Common myeloid progenitor, CD34-positive (primary cell): ENCODE data around the gene ETV4.

Experiments used
- CTCF ChIA-PET: fragments of 350-600 bp; sonication (Branson Sonifier 250); formaldehyde crosslinking; loops from one replicate; lab custom pipeline; 2021; ENCODE audit warnings: antibody characterized with exemption; lab: Charles Lee
- POLR2A ChIA-PET: fragments of 350-600 bp; sonication (Branson Sonifier 250); formaldehyde crosslinking; loops from one replicate; lab custom pipeline; 2021; ENCODE audit warnings: antibody characterized with exemption; lab: Charles Lee
- DNase-seq, 3 donors: peaks; one replicate each; pipeline versions ENCODE4 v3.0.0 to v3.0.0-alpha.2; 2013
- H3K27ac ChIP-seq, 2 experiments: 1 replicate in 1 of 2; 2 replicates in 1 of 2; pipeline ENCODE4 v1.7.0; 2013; ENCODE audit warnings: inconsistent platforms in 2 of 2, low read length in 2 of 2, mild to moderate bottlenecking in 2 of 2, low read depth in 1 of 2, moderate library complexity in 1 of 2; ENCODE audit not compliant: severe bottlenecking in 2 of 2, insufficient read depth in 1 of 2, poor library complexity in 1 of 2
- H3K27me3 ChIP-seq, 5 experiments: replicated peaks in 2 of 5; 1 replicate in 3 of 5; 2 replicates in 2 of 5; pipeline versions ENCODE4 v1.6.1 to v1.7.0; 2013; ENCODE audit warnings: low read length in 4 of 5, mild to moderate bottlenecking in 2 of 5, moderate library complexity in 2 of 5, inconsistent platforms in 1 of 5; ENCODE audit not compliant: insufficient read depth in 5 of 5, control insufficient read depth in 4 of 5
- H3K36me3 ChIP-seq, 4 experiments: 1 replicate in 2 of 4; 2 replicates in 2 of 4; pipeline versions ENCODE4 v1.6.1 to v1.7.0; 2013; ENCODE audit warnings: low read length in 3 of 4, control low read depth in 1 of 4, mild to moderate bottlenecking in 1 of 4; ENCODE audit not compliant: control insufficient read depth in 4 of 4, insufficient read depth in 4 of 4
- H3K4me1 ChIP-seq, 4 experiments: 1 replicate in 3 of 4; 2 replicates in 1 of 4; pipeline versions ENCODE4 v1.6.1 to v1.7.1; 2013; ENCODE audit warnings: low read length in 3 of 4, mild to moderate bottlenecking in 3 of 4, control low read depth in 1 of 4, inconsistent platforms in 1 of 4, moderate library complexity in 1 of 4; ENCODE audit not compliant: control insufficient read depth in 4 of 4, insufficient read depth in 4 of 4; ENCODE audit errors: control extremely low read depth in 1 of 4
- H3K4me3 ChIP-seq, 7 experiments: 1 replicate in 4 of 7; 2 replicates in 3 of 7; pipeline versions ENCODE4 v1.5.1 to v1.7.0; 2013; ENCODE audit warnings: mild to moderate bottlenecking in 7 of 7, low read length in 6 of 7, moderate library complexity in 6 of 7, inconsistent platforms in 2 of 7, low read depth in 2 of 7, control low read depth in 1 of 7; ENCODE audit not compliant: insufficient read depth in 4 of 7, control insufficient read depth in 1 of 7; ENCODE audit errors: extremely low read depth in 1 of 7
- H3K9me3 ChIP-seq, 5 experiments: 1 replicate in 4 of 5; 2 replicates in 1 of 5; pipeline versions ENCODE4 v1.6.1 to v1.7.1; 2013; ENCODE audit warnings: low read length in 4 of 5, mild to moderate bottlenecking in 2 of 5, inconsistent platforms in 1 of 5, low read depth in 1 of 5, moderate library complexity in 1 of 5; ENCODE audit not compliant: control insufficient read depth in 4 of 5, insufficient read depth in 2 of 5; ENCODE audit errors: control extremely low read depth in 1 of 5
- WGBS: methylation state at CpG from one replicate; pipeline ENCODE4 v1.1.5; 2013; ENCODE audit not compliant: insufficient coverage; 5-methylcytosine and 5-hydroxymethylcytosine counted together

The ETV4 gene

GRCh38 chr17:43587647-43588046 is 41.5 kb upstream of the ETV4 start:
- 95% methylated on average over 3 of the region's 5 CpGs for WGBS
- no peaks in the 10 kb centered on the region for H3K4me1 ChIP-seq
- H3K27me3 ChIP-seq: peaks cover 0 to 2% (median 0%) of the 10 kb centered on the region in 5 experiments
- CTCF ChIA-PET: no interaction called here
- H3K9me3 ChIP-seq: peaks cover 0 to 3% (median 2%) of the 10 kb centered on the region in 5 experiments
- H3K36me3 ChIP-seq: no peaks in the 10 kb centered on the region
- POLR2A ChIA-PET: no interaction called here
- peak overlapping the region in 1 of 7 experiments; percentile 19 for H3K4me3 ChIP-seq
- no peak overlapping the region for H3K27ac ChIP-seq
- DNase-seq: no peak

GRCh38 chr17:43584666-43585102 is 38.5 kb upstream of the ETV4 start:
- Histone ChIP-seq H3K4me3 (no peak overlapping the region), H3K27me3 (peaks cover 0 to 7% (median 0%) of the 10 kb centered on the region in 5 experiments), H3K9me3 (peaks cover 0 to 3% (median 2%) of the 10 kb centered on the region in 5 experiments), H3K27ac (no peak overlapping the region), H3K4me1 (no peaks in the 10 kb centered on the region), H3K36me3 (no peaks in the 10 kb centered on the region)
- ChIA-PET CTCF (no interaction called here), POLR2A (no interaction called here)
- WGBS: 100% methylated on average over 1 of the region's 6 CpGs
- peak in 1 of 3 donors; percentile 21 for DNase-seq

GRCh38 chr17:43583332-43583731 is 37.2 kb upstream of the ETV4 start:
- no peaks in the 10 kb centered on the region for H3K36me3 ChIP-seq
- H3K27ac ChIP-seq: no peak overlapping the region
- peaks cover 0 to 13% (median 7%) of the 10 kb centered on the region in 4 experiments for H3K4me1 ChIP-seq
- CTCF ChIA-PET: no interaction called here
- DNase-seq: no peak
- POLR2A ChIA-PET: no interaction called here
- H3K4me3 ChIP-seq: no peak overlapping the region
- 94% methylated on average over 6 of the region's 7 CpGs for WGBS
- H3K9me3 ChIP-seq: peaks cover 0 to 3% (median 2%) of the 10 kb centered on the region in 5 experiments
- peaks cover 0 to 7% (median 0%) of the 10 kb centered on the region in 5 experiments for H3K27me3 ChIP-seq

GRCh38 chr17:43581613-43582012 is 35.5 kb upstream of the ETV4 start:
- POLR2A ChIA-PET: interaction anchor here (0.6 kb wide), 1 partner anchor 25 kb away, joined by 7 read pairs; no protein-coding TSS in a partner anchor
- CTCF ChIA-PET: interaction anchor here (8.5 kb wide), 1 partner anchor 113 kb away, joined by 89 read pairs; no protein-coding TSS in a partner anchor
- DNase-seq: no peak
- Histone ChIP-seq H3K9me3 (no peaks in the 10 kb centered on the region), H3K36me3 (no peaks in the 10 kb centered on the region), H3K4me1 (peaks cover 0 to 17% (median 9%) of the 10 kb centered on the region in 4 experiments), H3K27ac (no peak overlapping the region), H3K27me3 (peaks cover 0 to 7% (median 0%) of the 10 kb centered on the region in 5 experiments), H3K4me3 (no peak overlapping the region)
- WGBS: 100% methylated on average over 3 of the region's 4 CpGs

DNA sequence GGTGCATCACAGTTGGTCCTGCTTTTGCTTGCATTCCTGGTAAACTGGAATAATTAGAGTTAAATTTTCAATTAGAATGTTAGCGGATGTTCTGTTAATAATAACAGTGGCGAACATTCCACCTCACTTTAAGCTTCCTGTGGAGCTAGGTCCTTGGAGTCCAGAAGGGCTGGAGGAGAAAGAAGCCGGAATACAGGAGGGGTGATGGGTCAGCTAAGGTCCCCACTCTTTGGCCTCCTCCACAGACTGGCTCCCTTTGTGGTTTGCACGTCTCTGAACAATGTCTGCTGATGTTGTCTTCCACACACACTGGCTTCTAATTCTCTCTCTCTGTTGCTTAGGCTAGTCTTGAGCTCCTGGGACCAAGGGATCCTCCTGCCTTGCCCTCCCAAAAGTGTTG is 35.0 kb upstream of the ETV4 start:
- no peaks in the 10 kb centered on the region for H3K9me3 ChIP-seq
- H3K4me3 ChIP-seq: no peak overlapping the region
- H3K4me1 ChIP-seq: peaks cover 0 to 17% (median 9%) of the 10 kb centered on the region in 4 experiments
- H3K27me3 ChIP-seq: peaks cover 0 to 7% (median 0%) of the 10 kb centered on the region in 5 experiments
- no peak overlapping the region for H3K27ac ChIP-seq
- ChIA-PET POLR2A (interaction anchor here (0.6 kb wide), 1 partner anchor 25 kb away, joined by 7 read pairs; no protein-coding TSS in a partner anchor), CTCF (interaction anchor here (8.5 kb wide), 1 partner anchor 113 kb away, joined by 89 read pairs; no protein-coding TSS in a partner anchor)
- DNase-seq: no peak
- H3K36me3 ChIP-seq: no peaks in the 10 kb centered on the region
- WGBS: 92% methylated on average over 4 of the region's 4 CpGs

DNA sequence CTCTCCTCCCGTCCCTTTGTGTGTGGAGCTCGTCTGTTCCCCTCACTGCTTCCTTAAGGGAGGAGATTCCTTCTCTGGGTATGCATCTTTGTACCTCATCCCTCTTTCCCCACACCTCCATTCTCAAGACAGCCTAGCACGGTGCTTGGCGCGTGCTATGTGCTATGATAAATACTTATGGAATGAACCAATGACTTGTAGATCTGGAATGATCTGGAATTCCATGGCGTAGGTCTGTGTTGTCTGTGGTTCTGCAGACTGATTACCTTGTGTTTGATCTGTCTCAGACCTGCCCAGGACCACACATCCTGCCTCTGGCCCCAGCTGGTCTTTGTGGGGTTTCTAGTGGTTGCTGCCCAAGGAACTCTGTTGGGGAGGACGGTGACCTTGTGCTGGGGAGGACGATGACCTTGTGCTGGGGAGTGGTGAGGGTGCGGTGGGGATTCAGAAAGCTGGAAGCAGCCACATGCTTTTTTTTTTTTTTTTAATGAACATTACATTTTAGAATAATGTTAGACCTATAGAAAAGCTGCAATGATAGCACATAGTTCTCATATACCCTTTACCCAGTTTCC is 33.5 kb upstream of the ETV4 start:
- H3K27me3 ChIP-seq: peaks cover 0 to 12% (median 0%) of the 10 kb centered on the region in 5 experiments
- POLR2A ChIA-PET: interaction anchor here (1.0 to 1.1 kb wide), 2 partner anchors 64 to 212 kb away, joined by 3 to 4 read pairs; no protein-coding TSS in a partner anchor

More for the DNA sequence above, 33.5 kb upstream of the ETV4 start:
- 100% methylated on average over 1 of the region's 9 CpGs for WGBS
- peaks cover 0 to 17% (median 9%) of the 10 kb centered on the region in 4 experiments for H3K4me1 ChIP-seq
- no peak overlapping the region for H3K4me3 ChIP-seq
- CTCF ChIA-PET: interaction anchor here (0.9 to 8.5 kb wide), 10 partner anchors 12 to 194 kb away, joined by 3 to 89 read pairs (median 3); no protein-coding TSS in a partner anchor
- H3K36me3 ChIP-seq: no peaks in the 10 kb centered on the region
- DNase-seq: no peak
- no peaks in the 10 kb centered on the region for H3K9me3 ChIP-seq
- no peak overlapping the region for H3K27ac ChIP-seq
